ENCODE data around the gene SETD3.

The SETD3 gene

DNA sequence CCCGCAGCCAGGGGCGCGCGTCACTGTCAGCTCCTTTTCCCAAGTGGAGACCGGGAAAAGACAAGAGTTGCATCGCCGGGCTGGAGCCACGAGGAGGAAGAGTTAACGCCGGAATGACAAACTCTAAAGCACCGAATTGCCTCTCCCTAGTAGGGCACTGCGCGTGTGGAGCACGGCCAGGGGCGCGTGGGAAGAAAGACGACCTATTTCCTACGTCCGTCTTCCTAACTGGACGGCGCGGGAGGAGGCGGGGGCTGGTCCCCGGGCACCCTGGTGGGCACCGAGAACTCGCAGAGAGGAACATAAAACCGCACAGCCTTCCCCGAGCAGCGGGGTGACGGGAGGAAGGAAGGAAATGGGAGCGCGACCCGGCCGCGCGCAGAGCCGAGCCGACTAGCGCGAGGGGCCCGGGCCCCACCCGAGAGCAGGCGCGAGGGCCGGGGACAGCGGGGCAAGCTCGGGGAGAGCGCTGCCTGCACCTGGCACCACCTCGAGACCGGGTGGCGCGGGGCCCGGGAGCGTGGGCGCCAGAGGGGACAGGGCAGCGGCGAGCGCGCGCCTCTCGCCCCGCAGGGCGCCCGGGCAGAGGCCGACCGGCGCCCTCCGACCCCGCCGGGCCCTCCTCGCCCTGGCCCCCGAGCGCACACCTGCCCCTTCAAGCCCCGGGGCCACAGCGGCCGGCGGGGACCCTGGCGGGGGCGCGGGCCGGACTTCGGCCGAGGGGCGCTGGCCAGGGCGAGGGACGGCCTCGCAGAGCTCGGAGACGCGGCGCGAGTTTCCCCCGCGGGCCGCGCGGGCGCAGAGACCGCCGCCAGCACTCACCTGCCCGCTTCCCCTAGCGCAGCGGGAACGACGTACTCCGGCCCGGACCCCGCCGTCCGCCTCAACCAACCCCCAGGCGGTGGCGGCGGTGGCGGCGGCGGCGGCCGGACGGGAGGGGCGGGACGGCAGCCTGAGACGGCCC lies at the start of gene SETD3:
SETD3 (minus strand) TSS at position 954 of the 964 bp plus-strand sequence. CDS start 15,054 bp downstream, outside the sequence.
- DNase-seq = peak; percentile 59

DNA sequence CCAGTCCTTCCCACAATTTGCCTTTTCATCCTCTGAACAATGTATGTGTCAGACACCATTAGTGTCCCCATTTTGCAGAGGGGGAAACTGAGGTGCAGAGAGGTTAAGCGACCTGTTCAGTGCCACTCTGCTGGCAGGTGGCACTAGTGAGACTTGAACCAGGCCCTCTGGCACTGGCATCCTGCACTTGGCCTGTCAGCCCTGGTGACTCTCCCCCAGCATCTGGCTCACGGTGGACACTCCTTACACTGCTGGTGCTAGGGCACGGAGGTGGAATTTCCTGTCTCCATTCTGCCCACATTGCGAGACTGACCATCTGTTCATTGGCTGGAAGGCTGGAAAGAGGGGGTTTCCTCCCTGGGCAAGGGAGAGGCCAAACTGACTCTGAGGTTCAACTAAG lies 49.2 kb upstream of the SETD3 start:
- DNase-seq = no peak

DNA sequence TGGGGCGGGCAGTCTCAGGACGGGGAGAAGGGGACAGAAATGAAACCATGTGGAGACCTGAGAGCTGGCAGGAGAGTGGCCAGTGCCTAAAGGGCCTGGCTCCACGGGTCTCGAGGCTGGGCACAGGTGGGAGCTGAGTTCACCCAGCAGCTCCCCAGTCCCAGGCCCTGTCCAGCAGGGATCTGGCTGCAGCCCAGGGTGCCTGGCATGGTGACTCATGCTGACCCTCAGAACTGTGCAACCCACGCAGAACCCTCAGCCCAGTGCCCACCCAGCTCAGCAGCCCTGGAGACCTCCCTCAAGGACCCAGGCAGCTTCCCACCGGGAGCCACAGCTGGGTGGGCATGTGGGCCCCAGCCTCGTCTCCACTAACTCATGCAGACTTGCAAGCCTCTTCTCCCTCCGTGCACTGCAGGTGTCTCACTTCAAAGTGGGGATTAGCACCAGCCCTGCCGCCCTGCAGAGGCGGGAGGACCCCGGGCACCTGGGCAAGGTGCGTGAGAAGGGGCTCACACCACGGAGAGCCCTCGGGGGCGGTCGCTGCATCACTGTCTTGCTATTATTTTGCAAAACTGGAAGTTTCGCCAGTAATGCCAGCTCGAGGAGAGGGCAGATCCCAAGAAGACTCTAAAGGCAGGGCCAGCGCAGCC lies 46.9 kb upstream of the SETD3 start:
- DNase-seq = no peak

DNA sequence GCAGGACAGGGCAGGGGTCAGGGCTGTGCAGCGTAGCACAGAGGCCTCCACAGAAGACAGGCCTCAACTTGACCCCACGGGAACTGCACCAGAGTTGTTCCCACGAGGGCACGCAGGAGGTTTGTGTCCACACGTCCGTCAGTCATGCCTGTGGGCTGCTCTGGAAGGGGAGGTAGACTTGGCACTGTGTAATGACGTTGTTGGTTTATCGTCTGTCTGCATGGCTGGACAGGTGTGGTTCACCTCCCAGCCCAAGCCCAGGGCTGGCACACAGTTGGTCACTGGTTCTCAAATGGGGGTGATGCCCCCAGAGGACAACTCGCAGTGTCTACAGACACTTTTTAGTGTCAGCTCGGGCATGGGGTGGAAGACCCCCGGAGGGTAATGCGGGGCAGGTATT lies 46.4 kb upstream of the SETD3 start:
- DNase-seq = no peak

DNA sequence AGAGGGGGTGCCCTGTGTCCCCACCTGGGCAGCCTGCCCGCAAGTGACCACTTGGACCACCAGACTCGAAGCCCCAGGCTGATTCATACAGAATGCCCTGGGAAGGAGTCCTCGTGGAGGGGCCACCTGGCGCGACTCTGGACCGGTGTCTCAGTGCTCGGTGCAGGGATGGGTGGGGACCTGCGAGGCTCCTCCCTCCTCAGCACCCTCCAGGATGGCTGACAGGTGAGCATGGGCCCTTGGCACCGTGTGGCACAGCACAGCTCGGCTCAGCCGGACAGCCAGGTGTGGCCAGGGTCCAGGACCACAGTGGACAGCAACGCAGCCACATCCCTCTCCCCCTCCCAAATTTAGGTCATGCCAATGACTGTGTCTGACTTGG lies 45.0 kb upstream of the SETD3 start:
- no peak for DNase-seq

DNA sequence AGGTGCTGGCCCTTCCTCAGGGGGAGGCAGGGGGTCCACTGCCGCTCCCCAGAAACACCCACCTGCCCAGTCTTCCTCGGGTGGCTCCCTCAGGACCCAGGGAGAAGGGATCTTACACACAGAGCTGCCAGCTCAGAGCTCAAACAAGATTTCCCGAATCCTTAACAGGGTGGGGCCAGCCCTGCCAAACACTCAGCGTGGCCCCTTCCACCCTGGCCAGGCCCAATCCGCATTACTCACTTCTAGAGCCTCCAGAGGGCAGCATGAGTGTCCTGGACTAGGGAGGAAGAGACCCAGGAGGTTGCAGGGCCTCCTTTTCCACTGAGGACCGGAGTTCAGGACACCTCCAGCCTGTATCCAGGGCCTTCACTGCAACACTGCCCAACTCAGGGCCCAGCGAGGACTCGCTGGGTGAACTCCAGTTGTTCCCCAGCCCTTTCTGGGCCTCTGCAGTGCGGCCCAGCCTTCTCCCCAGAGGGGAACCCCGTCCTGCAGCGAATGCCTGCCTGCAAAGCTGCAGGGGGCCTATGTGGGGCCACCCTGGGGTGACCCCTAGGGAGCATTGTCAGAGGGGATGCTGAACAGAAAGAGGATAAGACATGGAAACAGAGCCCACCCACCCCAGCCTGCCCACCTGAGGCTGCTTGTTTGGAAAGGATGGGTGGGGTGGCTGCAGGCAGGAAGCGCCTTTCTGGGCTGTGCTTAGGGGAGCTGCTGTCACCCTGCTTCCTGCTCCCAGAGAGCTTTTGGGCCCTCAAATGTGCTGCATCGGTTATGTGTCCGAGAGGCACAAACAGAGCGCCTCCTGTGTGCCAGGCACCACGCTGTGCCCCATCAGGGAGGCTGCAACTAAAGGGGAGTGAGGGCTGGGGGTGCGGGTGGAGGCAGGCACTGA lies 44.4 kb upstream of the SETD3 start:
- no peak for DNase-seq

DNA sequence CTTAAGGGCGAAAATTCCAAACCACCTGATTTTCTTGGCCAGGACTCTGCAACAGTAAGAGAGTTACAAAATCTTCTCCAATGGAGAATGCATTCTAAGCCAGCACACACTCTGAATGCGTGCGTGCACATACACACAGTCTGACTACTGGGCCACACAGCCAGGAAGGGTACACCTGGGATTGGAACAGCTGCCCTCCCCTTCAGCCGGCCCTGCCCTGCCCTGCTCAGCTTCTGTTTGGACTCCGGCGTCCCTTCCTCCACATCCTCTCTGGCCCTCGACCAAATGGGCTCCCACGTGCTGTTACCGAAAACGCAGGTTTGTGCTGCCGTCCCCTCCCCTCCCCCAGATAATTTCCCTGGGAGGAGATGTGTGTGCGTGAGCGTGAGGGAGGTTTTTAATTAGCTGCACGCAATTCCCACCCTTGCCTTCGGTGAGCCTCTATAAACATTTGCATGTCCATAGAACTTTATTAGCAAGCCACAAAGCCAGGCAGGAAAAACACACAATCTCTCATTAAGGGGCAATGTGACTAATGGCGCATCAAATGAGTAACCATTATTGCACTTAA lies 43.5 kb upstream of the SETD3 start:
- no peak for DNase-seq

DNA sequence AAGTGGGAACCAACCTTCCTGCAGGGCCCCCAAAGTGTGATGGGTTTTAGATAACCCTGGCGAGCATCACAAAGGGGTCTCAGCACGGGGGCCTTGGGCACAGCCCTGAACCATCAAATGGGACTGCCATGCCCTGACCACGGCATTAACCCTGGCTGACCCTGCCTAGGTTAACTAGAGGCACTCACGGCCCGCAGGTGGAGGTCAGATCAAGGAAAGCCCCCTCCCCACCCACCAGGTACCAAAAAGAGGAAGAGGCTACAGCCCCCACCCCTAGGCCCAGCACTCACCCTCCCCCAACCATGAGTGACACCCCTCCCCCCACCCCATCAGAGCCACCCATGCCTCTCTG lies 43.0 kb upstream of the SETD3 start:
- DNase-seq = no peak

DNA sequence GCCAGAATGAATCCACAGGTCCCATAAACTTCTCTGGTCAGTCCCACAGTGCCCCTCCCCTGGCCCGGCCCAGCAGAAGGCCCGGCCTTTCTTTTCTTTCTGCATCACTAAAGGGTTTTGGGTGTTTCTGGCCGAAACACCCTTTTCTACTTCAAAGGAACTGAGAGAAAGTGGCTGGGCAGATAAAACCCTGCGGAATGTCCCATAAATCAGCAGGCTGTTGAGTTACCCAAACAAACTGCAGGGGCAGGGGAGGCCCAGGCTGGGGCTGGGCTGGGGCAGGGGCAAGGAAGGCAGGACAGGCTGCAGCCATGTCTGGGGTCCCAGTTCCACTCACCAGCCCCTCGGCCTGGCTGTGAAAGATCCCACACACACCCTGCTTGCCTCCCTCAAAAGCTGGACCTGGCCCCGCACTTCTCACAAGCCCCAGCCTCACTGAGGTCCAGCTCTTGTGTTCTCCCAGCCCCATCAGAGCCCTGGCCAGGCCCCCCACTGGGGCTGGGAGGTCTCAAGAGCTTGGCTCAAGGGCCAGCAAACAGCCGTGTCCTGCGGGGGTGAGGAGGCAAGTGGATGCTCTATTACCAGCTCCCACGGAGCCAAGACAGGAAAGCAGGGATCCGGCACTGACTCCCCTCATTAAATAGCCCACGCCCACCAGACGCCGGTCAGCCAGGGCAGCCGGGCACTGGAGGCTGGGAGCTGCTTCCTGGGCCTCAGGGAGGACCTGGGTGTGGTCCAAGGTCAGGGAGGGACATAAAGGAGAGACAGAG lies 42.5 kb upstream of the SETD3 start:
- DNase-seq = no peak

DNA sequence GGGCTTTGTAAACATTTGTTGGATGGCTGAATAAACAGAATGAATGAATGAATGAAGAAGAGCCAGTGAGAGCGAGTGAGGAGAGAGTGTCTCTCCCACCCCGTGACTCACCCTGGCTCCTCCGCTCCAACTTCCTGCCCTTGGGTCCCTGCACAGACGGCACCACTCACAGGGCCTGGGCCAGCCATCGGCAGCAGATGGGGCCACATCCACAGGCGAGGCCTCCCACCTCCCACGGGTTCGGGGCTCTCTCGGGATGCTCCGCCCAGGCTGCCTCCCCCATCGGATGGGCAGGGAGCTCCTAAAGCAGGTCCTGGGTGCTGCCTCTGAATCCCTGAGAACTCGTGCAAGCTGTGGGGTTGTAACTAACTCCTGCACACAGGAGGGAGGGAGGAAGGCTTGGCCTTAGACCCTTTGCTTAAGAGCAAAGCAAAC lies 41.8 kb upstream of the SETD3 start:
- no peak for DNase-seq

DNA sequence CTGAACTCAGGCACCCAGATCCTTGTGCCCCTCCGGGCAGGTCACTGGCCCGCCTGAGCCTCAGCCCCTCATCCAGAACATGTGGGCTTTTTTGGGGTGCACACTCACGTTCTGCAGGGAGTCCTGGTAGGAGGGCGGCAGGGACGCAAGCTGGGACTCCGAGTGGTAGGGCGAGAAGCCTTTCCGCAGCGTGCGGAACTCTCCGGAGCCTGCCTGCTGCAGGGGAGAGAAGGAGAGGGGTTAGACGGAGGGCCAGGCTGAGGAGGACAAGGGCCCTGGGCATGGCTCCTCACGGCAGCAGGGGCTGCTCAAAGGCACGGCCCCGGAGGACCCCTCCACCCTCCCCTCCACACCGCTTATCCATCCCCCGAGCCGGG lies 41.4 kb upstream of the SETD3 start:
- DNase-seq = no peak

DNA sequence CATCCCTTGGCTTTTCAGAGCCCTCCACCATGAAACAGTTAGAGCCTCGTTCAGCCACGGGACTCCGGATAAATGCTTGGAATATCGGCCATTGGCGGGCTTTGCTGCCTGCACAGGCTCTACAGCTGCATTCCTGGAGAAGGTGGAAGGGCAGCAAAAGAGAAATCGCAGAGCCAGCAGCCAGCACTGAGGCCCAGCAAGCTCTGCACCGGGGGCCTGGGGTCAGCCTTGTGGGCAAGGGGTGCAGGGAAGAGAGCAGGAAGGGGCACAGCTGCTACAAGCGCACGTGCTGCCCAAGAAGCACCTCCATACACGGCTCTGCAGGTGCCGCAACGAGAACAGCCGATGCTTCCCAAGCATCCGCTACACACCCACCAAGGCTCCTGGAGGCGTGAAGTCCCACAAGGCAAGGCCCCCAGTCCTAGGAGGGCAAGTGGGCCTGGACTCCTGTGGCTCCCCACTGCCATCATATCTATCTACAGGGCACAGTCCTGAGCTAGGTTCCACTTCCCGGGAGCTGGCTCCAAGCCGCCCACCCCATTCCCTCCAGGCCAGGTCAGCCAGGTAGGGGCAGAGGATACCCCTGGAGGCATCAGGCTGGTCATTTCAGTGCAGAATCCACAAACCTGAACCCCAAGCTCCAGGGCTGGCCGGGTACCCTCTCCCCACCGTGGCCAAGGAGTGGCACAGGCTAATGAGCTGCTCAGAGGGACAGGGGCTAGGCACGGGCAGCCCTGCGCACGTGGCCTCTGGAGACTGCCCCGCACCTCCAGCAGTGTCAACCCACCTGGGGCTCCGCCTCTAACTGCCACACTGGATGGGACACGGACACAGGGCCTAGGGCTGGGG lies 40.7 kb upstream of the SETD3 start:
- no peak for DNase-seq

DNA sequence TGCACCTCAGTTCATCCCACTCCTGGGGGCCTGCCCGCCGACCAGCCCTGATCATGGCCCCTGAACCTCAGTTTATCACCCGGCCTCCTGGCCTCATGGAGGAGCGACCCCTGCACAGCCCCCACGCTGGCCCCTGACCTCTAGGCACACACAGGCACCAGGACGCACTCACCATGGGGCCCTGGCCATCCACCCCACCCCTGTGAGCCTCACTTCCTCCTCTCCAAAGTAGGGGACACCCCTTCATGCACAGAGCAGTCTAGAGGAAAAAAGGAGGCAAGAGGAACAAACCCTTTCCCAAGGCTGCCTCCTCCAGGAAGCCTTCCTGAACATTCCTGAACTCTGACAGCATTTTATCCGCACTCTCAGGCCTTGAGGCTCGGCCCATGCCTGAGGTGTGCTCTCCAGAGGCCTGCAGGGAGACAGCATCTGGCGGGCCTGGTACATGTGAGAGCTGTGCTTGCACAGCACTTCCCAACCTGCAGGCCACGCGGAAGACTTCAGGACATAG lies 40.0 kb upstream of the SETD3 start:
- no peak for DNase-seq

DNA sequence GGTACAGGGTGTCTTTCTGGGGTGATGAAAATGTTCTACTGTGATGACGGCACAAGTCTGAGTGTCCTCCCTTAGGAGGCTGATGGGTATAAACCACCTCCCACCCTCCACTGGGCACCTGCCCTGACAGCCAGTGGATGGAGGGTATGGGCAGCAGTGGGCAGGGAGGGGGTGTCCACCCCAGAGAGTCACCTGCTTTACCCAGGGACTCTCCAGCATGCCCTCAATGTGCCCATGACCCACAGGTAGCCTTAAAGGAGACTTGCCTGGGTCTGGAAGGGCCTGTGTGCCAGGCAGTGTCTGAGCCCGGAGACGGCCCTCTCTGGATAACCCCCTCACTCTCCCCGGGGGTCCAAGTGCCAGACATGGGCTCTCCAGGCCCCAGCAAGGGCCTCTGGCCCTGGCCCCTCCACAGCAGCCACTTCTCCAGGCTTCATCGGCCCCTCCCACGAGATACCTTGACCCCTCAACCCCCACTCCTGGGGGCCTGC lies 39.3 kb upstream of the SETD3 start:
- DNase-seq = no peak

DNA sequence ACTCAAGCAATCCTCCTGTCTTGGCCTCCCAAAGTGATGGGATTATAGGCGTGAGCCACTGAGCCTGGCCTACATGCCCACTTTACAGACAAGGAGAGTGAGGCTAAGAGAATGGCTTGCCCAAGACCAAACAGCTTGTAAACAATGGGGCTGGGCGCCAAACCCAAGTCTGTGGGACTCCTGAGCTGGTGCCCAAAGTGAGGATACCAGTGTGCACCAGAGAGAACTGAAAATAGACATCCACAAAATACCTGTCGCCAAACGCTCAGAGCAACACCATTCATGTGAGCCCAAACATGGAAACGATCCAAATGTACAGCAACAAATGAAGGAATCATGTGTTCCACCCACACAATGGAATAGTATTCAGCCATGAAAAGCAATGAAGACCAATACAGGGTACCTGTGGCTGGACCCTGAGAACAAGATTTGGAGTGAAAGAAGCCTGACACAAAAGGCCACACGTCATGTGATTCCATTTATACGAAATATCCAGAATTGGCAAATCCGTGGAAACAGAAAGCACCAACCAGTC lies 38.8 kb upstream of the SETD3 start:
- DNase-seq = no peak

DNA sequence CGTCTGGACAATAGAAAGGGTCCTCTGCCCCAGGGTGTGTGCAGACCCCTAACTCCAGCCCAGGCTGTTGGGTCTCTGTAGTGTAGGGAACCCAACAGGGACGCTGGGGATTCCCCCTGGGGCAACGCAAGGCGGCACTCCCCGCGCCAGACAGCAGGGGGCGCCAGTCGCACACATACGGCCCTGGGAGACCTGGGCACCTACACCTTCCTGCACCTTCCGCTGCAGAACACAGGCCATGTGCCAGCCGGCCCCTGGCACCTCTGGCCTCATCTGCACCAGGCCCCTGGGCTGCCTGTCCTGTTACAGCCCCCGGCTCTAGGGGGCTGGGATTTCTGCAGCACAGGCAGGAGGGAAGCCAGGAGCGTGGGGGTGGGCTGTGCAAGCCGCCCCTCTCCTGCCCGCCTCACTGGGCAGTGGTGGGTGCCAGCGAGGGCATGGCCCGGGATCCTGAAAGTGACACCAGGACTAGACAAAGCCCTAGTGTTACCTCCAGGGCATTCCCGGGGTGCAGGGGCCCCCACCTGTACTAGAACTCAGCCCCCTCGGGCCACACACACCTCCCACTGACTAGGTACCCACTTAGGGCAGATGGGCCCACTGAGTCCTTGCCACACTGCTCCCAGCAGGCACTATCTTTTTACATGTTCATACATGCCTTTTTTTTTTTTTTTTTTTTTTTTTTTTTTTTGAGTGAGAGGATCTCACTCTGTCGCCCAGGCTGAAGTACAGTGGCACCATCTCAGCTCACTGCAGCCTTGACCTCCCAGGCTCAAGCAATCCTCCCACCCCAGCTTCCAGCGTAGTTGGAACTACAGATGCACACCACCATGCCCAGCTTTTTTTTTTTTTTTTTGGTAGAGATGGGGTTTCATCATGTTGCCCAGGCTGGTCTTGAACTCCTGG lies 38.0 kb upstream of the SETD3 start:
- peak; percentile 82 for DNase-seq

DNA sequence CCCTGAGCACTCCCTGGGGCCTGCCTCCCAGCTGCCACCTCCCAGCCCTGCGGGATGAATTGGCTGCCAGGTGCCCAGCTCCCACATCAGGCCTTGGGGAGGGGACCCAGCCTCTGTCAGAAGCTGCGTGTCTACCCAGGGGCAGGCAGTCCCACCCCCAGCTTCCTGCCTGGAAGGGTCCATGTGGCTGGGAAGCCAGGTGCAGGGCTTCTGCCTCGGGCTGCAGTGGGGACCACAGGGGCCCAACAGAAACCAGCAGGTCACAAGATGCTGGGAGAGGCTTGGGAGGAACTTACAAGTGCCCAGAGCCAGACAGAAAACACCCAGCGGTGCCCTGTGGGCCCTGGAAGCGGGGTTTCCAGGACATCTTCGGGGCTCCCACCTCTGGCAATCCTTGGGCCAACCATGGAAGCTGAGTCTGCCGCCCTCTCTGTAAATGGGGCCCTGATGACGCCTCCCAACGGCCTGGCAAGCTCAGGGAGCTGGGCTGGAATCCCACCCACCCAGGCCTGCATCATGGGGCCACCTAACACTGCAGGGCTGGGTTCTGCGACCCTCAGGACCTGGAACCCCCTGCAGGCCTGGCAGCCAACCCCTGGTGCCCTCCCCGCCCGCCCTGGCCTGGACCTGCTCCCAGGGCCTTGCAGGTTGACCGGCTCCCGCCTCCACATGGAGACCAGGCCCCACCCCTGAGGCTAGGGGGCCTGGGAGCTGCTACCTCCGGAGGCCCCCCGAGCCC lies 37.2 kb upstream of the SETD3 start:
- no peak for DNase-seq

DNA sequence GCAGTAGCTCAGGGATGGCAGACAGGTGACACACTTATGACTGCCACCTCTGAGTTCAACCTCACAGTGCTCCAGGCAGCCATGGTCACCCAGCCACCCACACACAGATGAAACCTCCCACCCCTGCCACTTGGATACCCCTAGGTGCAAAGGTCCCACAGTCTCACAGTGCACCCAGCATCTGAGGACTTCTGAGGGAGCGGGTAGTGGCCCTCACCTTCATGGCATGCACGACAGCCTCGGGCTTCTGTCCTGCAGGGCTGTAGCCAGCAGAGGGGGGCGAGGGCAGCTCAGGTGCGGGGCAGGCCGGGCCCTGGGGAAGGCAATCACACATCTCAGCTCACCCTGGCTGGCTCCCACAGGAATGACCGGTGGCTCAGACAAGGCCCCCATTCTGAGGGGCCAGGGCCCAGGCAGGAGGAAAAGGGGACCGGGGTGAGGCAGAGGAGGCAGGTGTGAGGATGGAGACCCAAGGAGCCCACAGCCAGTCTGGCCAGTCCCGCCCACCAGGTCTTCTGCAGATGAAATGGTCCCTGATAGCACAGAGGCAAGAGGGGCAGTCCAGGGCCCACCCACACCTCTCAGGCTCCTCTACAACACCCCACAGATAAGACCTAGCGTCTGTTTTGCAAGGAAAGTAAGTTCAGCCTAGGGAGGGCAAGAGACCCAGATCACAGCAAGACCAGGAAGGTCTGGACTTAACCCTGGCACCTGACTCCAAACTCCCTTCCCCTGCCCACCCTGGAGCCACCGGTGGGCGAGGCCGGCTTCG lies 36.4 kb upstream of the SETD3 start:
- peak; percentile 39 for DNase-seq
